ENCODE data around the gene EYA4.

DNA sequence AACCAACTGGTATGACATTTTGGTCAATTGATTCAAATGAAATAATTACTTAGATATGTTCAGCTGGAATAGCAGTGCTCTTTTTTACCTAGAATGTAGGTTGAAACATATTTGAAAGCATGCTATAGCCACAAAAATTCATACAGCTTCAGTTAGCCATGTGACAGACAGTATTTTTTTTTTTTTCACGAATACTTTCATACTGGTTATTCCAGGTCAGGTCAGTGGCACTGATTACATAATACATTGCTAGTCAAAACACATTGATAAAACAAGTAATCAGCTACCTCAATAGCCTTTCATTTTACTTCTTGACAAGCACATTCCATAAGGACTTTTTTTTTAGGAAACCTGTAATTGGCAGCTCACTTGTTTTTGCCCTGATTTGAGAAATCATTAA, 222.6 kb downstream of the EYA4 start:
- TF ChIP-seq, protein P1, sequence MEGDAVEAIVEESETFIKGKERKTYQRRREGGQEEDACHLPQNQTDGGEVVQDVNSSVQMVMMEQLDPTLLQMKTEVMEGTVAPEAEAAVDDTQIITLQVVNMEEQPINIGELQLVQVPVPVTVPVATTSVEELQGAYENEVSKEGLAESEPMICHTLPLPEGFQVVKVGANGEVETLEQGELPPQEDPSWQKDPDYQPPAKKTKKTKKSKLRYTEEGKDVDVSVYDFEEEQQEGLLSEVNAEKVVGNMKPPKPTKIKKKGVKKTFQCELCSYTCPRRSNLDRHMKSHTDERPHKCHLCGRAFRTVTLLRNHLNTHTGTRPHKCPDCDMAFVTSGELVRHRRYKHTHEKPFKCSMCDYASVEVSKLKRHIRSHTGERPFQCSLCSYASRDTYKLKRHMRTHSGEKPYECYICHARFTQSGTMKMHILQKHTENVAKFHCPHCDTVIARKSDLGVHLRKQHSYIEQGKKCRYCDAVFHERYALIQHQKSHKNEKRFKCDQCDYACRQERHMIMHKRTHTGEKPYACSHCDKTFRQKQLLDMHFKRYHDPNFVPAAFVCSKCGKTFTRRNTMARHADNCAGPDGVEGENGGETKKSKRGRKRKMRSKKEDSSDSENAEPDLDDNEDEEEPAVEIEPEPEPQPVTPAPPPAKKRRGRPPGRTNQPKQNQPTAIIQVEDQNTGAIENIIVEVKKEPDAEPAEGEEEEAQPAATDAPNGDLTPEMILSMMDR (conservative IDR thresholded peaks at IDR 0.05; ENCODE audit: low read depth, low read length), result no peak
- TF ChIP-seq BHLHE40 (IDR thresholded peaks at IDR 0.05; ENCODE audit: low read depth, low read length) (no peak), SMC3 (IDR thresholded peaks at IDR 0.05; ENCODE audit: low read depth, low read length) (no peak), CEBPB (IDR thresholded peaks at IDR 0.05; ENCODE audit: low read depth, low read length) (no peak), POLR2A (IDR thresholded peaks at IDR 0.05; ENCODE audit: low read depth, low read length) (no peak), RAD21 (IDR thresholded peaks at IDR 0.05; ENCODE audit: low read length) (no peak), RCOR1 (IDR thresholded peaks at IDR 0.05; ENCODE audit: insufficient replicate concordance, low read length) (no peak), ELK1 (IDR thresholded peaks at IDR 0.05; ENCODE audit: borderline replicate concordance, low read depth, low read length) (no peak), MAFK (IDR thresholded peaks at IDR 0.05; ENCODE audit: low read depth, low read length) (no peak), FOS (IDR thresholded peaks at IDR 0.05; ENCODE audit: low read depth, low read length) (no peak), MAZ (IDR thresholded peaks at IDR 0.05; ENCODE audit: borderline replicate concordance, low read depth, low read length) (no peak)
- TF ChIP-seq, protein P2, sequence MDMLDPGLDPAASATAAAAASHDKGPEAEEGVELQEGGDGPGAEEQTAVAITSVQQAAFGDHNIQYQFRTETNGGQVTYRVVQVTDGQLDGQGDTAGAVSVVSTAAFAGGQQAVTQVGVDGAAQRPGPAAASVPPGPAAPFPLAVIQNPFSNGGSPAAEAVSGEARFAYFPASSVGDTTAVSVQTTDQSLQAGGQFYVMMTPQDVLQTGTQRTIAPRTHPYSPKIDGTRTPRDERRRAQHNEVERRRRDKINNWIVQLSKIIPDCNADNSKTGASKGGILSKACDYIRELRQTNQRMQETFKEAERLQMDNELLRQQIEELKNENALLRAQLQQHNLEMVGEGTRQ (IDR thresholded peaks at IDR 0.05; ENCODE audit: low read depth, low read length), result no peak

Measured in IMR-90 (cell line).